Activated gamma-delta T cell treated with anti-CD3 and anti-CD28 coated beads, Interleukin-2, amount 50 U/mL, for 16 hours (primary cell): Measurements from ENCODE around the gene COL18A1.
"Not testable (repeated sequence)": the region's sequence is repeated elsewhere in the genome, so short reads cannot be mapped to it uniquely, and the experiment has no call there.

Source experiments
- DNase-seq: peaks from one replicate; pipeline ENCODE4 v3.0.0-alpha.2; 2020; ENCODE audit warnings: low read depth

COL18A1 gene

DNA sequence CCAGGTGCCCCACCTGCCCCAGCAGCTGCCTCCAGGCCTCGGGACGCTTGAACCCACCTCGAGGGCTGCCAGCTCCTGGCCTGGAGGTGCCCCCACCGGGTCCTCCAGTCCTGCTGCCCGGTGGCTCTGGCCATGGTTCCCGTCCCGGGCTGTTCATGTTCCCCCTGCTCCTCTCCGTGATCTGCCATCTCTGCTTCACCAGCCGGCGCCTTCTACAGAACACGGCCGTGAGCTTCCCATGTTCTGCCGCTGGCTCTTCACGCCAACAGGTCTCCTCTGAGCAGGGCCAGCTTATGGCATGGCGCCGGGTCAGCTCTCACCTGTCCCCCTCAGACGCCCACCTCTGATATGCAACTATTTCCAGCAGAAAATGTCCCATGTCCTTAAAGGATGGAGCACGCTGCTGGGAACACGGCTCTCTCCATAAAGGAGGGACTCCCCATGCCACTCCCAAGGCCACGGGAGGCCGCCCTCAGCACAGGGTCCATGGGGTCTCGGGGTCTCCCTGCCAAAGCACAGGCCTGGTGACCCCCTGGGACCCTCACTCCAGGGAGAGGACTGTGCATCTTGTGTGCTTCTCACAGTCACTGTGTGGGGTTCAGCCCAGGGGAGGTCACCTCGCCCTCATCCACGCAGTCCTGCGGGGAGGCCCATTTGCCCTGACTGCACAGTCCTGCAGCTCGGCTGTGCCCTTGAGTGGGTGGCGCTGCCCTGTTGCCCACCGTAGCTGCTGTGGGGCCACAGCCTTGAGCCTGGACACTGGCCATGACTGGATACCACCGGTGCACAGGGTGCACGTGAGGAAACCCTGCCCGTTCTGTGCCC is 36.7 kb downstream of the COL18A1 start:
- no peak for DNase-seq

DNA sequence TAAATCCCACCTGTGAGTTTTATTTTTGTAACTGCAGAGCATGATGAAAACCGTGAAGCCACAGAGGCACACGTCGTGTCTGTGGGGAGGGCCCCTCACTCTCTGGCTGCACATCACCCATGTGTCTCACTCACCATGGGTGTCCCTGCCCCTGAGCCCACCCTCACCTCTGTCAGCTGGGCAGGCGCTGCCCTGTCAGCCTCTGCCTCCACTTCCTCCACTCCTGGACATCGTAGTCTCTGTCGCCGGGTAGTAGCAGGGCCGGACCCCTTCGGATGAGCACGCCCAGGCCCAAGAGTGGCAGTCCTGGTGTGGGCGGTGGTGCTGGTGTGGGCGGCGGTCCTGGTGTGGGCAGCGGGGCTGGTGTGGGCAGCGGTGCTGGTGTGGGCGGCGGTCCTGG is 37.3 kb downstream of the COL18A1 start:
- DNase-seq: no peak

DNA sequence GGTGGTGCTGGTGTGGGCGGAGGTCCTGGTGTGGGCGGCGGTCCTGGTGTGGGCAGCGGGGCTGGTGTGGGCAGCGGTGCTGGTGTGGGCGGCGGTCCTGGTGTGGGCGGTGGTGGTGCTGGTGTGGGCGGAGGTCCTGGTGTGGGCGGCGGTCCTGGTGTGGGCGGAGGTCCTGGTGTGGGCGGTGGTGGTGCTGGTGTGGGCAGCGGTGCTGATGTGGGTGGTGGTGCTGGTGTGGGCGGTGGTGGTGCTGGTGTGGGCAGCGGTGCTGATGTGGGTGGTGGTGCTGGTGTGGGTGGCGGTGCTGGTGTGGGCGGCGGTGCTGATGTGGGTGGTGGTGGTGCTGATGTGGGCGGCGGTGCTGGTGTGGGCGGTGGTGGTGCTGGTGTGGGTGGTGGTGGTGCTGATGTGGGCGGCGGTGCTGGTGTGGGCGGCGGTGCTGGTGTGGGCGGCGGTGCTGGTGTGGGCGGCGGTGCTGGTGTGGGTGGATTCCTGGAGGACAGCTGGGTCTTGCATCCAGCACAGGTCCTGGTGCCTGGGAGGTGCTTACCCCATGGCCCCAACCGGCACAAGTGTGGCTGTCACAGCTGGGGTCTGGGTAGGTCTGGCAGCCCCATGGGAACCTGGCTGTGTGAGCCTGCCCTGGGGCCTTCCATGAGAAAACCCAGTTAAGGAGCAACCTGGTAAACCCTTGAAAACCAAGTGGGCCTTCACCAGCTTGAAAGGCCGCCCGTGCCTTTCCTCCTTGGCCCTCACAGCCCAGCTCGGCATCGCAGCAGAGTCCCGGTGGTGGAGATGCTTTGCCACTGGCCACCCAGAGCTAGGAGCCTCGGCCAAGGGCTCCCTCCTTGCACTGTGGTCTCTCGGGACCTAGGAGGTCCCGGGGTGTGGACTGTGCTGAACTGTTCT is 38.0 kb downstream of the COL18A1 start:
- DNase-seq: not testable (repeated sequence)

DNA sequence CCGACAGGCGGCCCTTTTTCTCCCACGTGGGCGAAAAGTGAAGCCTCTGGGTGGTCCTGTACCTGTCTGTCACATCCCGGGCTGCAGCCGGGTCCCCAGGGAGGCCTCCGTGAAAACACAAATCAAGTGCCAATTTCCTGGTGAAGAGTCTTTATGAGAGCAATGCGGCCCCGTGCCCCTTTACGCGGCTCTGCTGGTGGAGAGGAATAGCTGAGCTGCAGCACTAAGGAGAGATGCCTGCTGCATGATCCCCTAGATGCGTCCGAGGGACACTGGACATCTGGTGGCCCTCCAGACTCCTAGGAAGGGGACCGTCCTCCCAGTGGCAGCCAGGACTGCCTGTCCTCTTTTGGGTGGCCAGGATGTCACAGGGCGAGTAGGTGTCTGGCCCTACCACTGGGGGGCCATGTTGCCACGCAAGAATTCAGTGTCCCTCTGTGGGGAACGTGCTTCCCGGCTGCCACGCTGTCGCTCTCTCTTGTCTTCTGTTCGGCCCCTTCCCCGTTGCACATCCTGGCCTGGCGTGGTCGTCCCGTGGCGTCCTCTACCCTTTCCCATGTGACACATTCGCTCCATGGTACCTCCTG is 38.7 kb downstream of the COL18A1 start:
- no peak for DNase-seq

DNA sequence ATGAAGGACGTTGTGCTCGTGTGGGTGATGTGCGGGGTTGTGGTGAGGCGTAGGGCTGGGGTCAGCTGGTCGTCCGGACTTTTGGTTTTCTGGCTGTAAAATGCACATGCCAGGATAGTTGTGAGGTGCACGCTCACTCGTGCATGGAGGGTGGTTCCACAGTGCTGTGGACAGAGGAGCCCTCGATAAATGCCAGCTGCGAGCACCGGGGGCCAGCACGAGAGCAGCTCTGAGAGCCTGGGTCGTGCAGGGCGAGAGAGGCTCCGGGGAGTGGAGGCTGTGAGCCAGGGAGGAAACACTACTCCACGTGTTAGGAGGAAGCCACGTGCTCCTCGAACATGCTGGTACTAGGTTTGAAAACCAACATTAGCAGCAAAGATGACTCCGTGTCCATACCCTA is 39.4 kb downstream of the COL18A1 start:
- DNase-seq: no peak

DNA sequence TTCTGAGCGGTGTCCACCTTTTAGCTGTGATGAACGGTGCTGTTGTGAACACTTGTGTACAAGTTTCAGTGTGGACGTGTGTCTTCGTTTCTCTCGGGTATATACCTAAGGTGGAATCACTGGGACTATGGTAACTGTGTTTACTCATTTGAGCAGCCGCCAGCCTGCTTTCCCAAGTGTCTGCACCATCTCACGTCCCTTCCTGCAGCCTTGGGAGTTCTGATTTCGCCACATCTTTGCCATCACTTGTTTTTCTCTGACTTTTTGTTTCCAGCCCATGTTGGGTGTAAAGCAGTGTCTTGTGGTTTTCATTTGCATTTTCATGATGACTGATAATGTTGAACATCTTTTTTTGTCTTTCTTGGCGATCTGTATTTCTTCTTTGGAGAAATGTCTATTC is 40.4 kb downstream of the COL18A1 start:
- no peak for DNase-seq

DNA sequence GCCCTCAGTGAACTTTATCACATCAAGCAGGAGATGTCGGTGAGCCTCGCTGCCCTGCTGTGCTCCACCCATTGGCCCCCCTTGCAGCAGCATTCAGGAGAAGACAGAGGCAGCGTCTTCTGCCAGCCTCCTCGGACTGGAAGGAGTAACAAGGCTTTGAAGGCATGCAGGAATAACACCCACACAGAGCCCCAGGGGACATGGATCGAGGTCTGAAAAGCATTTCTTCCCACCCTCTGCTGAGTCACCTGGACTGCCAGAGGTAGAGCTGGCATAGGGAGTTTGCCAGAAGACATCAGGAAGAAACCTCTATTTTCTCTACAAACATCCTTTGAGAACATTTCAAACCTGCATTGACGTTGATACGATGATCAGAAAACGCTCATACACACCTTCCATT is 42.9 kb downstream of the COL18A1 start:
- DNase-seq: no peak

DNA sequence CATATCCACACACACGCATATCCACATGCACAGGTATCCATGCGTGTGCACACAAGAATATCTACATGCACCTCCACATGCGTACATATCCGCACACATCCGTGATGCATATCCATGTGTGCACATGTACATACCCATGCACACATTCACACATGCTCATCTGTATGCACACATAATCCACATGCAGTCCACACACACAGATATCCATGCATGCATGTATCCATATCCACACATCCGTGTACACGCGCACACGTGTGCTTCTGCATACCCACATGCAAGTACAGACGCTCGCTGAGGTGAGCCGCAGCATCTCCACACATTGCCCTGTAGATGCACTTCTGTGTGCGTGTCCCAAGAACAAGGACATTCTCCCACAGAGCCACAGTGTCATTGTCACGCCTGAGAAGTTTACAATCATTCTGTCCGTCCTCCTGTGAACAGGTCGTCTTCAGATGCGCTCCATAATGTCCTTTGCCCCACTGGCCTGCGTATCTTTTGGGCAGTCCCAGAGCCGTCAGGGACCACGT is 43.4 kb downstream of the COL18A1 start:
- DNase-seq: no peak

DNA sequence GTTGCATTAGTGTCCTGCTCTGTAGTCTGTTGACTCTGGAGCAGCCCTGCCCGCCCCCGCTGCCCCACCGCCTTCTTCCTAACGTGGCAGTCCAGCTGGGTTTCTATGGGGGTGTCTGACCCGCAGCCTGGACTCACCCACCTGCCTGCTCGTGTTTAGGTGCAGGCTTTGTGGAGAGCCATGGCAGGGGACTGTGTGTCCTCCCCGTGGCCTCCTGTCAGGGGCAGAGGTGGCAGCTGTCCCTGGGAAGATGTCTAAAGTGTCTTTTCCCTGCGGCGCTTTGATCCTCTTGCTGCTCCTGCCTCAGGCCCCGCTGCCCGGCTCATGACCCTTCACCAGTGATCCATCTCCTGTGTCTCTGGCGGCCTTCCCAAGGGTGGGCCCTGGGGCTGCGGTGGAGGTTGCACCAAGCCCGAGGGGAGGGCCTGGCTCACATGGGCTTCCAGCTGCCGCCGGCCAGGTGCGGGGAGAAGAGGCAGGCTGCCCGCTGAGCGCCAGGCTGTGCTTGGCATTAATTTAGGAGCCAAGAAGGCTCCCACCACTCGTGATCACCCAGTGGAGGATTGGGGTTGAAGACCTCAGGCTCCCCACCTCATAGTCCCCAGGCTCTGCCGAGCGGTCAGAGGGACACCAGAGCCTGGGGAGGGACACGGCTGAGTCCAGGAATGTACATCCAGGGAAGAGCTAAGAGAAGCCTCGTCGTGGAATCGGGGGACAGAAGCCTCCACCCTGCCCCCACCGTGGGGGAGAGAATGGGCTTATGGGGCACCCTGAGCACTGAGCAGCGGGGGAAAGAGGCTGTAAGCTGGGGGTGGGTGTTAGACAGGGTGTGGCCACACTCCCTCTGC is 44.1 kb downstream of the COL18A1 start:
- no peak for DNase-seq

DNA sequence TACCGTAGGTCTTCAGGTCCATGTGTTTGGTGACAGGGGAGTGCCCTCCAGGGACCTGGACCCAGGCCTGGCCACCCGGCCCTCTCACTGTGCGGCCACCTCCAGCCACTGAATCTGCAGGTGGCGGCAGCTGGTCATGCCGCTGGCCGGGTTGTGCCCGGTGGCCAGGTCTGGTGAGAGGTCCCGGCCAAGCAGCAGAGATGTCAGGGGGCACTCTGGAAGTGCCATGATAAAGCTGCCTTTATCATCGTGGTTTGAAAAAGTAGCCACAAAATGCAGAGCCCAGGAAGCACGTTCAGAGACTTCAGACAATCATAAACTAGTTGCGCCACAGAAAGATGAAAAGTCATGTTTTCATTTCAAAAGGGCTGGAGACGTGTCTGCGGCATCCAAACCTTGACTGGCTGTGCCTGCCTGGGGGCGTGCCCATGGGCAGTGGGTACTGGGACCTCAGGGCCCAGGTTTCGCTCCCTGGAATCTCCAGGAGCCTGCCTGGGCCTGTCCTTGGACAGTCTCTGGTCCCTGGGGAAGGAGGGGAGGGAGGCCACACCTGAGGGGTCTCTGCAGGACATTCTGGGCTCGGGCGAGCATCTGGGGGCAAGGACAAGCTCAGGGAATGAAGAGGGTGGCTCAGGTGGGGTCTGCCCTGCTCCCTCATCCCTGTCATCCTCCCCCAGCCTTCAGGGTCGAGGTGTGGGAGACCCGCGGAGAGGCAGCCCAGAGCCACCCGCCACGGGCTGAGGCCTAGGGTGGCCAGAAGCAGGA is 44.9 kb downstream of the COL18A1 start:
- no peak for DNase-seq

DNA sequence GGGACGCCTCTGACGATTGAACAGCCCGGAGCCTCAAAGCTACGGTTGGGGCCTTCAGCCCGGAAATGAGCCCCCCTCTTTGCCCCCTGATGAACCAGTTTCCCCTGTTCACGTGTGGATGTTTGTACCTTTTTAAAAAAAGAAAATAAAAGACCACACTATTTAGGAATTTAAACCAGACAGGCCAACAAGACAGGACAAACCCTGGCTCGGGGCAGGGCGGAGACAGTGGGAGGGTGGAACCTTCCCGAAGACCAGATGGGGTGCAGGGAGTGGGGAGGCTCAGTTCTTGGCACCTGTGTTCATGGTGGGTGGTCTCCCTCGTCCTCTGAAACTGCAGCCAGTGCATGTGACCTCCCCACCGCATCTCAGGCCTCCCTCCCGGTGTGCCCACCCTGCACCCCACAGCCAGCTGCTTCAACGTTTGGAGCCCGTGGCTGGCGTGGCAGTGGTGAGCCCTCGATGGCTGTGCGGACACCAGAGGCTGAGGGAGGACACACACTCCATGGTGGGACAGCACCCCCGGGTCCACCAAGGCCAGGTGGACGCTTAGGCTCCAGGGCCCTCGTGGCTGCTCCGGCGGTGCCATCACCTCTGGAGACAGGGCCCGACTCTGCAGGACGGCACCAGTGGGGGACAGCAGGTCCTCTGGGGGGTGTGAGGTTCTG is 45.6 kb downstream of the COL18A1 start:
- no peak for DNase-seq

DNA sequence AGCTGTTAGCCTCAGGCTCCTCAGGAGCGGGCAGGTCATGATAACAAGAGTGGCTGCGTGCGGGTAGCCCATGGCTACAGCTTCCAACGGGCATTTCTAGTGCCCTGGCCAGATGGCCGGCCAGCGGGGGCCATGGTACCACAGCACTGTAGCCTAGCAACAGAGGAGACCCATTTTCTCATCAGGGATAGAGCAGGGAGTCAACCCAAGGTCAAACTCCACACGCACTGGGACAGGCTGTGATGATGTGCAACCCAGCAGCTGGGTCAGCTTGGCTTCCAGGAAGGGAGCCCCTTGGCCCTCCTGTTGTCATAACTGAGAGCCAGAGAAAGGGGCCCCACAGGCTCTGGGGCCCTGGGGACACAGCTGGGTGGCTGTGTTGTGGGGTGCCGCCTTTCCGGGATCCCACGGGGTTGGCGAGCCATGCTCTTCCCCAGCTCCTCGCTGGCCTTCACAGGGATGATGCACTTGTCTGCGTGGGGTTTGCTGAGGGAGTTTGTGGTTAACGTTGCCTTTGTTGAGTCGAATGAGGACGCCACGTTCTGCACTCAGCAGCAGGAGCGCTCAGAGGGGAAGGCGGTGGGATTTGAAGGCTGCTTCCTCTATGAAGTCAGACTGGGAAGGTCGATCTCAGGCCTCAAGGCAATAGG is 46.3 kb downstream of the COL18A1 start:
- DNase-seq: no peak

DNA sequence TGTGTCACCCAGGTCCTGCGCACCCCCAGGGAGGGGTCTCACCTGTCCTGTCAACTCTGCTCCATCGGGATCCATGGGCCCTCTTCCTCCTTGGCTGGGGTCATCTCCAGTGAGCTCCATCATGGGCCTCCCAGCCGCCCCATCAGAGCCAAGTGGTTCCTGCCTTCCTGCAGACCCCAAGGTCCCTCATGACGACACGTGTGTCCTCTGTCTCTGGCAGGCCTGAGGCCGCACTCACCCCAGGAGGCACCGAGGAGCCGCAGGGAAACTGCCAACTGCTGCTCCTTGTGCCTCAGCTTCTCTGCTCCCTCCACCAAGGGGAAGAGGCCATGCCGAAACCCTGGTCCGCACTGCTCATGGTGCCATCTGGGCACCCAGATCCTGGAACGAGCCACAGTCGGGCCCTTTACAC is 46.8 kb downstream of the COL18A1 start:
- no peak for DNase-seq

DNA sequence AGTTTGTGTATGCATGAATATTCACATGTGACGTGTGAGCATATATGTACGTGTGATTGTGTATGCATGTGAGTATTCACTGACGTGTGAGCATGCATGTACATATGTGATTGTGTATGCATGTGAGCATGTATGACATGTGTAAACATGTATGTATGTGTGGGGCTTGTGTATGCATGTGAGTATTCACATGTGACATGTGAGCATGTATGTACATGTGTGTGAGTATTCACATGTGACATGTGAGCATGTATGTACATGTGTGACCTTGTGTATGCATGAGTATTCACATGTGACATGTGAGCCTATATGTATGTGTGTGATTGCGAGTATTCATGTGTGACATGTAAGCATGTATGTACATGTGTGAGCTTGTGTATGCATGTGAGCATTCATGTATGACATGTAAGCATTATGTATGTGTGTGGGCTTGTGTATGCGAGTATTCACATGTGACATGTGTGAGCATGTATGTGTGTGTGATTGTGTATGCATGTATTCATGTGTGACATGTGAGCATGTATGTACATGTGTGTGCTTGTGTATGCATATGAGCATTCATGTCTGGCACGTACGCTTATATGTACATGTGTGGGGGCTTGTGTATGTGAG is 47.8 kb downstream of the COL18A1 start:
- DNase-seq: no peak

DNA sequence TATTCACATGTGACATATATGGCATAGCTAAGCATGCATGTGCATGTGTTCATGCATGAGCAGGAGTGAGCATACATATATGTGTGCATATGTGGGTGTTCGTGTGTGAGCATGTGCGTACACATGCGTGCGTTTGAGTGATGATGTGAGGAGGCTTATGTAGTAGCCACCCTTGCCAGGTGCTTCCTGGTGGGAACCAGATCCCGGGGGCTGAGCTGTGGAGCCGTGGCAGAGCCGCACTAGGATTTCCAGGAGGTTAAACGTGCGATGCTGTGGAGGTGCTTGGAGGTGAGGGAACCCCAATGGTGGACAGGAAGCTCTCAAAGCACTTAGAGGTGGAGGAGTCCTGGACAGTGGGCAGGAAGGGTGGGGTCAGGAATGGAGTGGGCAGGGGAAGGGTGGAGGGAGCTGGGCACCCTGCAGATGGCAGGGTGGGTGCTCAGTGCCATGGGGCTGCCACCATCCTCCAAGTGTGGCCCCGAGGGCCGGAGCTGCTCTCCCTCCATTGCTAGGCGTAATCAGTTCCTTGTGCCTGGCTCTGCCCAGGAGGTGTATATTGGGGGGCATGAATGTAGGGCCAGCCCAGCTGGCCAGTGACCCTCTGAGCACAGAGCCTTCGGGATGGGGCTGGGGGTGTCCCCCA is 48.5 kb downstream of the COL18A1 start:
- no peak for DNase-seq

DNA sequence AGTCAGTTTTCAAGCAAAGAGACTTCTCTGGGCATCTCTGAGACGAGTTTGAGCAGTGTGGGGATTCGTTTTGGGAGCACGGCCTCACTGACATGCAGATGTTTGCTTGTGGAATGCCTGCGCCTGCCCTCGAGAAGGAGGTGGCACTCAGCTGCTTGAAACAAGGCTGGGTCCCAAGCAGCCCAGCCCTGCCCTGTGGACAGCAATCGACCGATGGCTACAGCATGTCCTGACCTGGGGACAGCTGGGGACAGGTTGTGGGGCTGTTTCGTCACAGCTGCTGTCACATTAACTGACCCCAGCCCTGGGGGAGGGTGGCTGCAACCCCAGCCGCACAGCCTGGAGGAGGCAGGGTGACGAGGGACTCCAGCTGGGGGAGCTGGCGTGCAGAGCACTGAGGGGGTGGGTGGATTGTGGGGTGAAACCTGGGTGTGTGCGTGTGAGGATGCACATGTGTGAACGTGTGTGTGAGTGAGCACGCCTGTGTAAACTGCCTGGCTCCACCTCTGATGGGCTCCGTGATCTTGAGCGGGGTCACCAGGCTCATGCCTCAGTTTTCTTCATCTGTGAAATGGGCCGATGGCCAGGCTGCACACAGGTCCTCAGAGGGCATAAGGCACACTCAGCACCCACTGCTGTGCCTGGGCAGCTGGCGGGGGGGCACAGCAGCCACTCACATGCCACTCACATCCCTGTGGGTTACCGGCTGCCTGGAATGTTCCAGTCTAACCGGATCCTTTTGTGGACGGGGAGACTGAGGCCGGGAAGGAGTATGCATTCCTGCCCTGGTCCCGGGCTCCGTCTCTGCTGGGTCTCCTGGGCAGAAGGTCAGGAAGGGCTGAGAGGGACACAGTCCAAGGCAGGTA is 49.3 kb downstream of the COL18A1 start:
- DNase-seq: no peak

DNA sequence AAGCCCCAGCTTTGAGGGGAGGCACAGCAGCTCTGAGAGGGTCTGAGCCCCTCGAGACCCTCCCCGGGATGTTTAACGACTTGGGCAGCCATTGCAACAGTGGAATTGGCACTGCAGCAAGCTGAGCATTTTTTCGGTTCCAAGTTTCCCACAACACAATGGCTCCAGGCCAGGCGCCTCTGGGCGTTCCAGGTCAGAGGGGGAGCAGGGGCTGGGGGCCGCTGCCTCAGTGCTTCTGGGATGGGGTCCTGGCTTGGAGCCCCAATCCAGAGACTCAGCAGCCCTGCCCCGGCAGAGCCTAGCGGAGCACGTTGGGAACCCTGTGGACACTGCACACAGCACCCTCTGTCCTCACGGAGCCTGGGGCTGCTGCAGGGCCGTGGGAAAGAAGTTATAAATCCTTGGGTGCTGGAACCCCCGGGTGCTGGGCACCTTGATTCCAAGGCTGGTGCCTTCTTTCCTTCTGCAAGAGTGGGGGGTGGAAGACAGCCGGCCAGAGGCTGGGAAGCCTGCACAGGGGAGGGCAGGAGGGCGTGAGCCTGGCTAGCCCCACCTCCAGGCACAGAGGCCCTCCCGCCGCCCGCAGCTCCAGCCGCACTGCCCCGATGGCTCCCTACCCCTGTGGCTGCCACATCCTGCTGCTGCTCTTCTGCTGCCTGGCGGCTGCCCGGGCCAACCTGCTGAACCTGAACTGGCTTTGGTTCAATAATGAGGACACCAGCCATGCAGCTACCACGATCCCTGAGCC is 50.1 kb downstream of the COL18A1 start:
- no peak for DNase-seq
